Forelimb muscle (tissue), 1 donor: ENCODE measurements around the gene NR1H3. TPM values are rescaled to one million over a fixed set of nuclear protein-coding genes. Genes with fewer than 3 reads are reported as not detected.

Experiments used
- DNase-seq: peaks from one replicate; pipeline ENCODE4 v3.0.0-alpha.2; 2013; ENCODE audit warnings: low read depth
- polyA plus RNA-seq: library from polyadenylated mRNA; unstranded; fragments of 120-200 nt; gene quantifications from one replicate; pipeline ENCODE4 v1.2.1, GENCODE V29; 2013; ENCODE audit not compliant: insufficient read length

The NR1H3 gene
- polyA plus RNA-seq, 1 donor: 16.2 TPM

- no peak for DNase-seq
Observed at GRCh38 chr11:47244448-47245350, 13.1 kb upstream of the NR1H3 start.

- no peak for DNase-seq
Observed at GRCh38 chr11:47245611-47246357, 12.0 kb upstream of the NR1H3 start.

DNA sequence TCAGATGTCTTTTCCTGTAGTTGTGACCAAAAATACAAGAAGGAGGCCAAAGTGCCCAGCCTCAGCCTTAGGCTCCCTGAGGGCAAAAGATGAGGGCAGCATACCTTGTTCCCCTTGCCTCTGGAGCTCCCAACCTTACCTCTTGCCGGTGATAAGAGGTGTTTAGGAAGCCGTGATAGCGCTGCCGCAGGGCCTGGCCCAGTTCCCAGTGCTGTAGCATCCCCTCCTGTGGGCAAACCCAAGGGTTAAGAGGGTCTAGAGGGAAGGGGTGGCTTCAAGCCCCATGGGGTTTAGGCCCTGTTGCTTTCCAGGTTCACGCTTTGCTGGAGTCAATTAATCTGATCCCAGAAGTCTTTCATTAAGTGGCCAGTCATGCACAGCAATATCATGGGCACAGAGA, 10.3 kb upstream of the NR1H3 start:
- DNase-seq: no peak

DNA sequence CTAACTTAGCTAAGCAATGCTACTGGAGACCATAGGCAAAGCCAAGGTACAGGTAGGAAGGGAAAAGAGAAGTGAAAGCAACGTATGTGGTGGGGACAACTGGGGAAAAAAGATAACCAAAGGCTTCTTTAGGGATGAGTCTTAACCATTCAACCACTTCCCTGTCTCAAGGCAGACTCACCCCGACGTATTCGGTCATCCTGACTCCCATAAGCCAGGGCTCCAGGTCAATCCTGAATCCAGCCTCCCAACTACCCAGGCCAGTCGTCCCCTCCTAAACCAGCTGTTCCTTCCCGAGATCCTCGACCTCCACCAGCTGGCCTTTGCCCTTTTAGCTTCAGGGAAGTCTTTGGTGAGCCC, 9.5 kb upstream of the NR1H3 start:
- DNase-seq: no peak

DNA sequence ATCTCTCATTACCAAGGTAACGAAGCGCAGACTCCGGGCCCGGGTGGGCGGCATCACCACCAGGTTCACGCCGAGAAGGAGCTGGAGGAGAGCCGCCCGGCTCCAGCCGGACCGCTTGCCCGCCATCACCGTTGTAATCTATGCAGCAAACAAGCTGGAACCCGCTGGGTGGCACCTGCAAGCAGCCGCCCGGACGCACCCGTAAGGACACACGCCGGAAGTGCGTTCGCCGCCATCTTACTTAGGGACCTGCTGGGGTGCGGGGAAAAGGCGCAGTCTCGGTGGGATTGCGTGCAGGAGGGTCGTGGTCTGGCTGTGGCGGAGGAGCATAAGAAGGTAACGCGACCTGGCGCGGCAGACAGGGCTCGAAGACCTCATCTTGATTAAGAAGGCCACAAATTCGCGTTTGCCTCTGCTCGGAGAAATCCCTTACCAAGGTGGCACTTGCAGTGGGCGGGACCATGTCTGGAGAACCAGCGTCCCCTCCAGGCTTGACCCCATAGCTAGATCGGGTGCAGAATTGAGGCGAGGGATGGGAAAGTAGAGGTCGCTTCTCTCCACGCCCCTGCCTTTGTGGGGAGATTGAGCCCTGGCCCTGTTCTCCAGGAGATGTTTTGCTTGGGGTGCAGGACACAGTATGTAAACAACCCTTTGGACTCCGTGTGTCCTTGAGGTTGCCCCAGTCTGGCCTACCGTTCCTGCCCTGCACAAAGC, 9.0 kb upstream of the NR1H3 start, which contains the start of gene ACP2:
Gene ACP2, minus strand, starts transcription at position 151 of the 714 bp plus-strand sequence. Its CDS starts 25 bp downstream, at position 126.
- DNase-seq: no peak

DNA sequence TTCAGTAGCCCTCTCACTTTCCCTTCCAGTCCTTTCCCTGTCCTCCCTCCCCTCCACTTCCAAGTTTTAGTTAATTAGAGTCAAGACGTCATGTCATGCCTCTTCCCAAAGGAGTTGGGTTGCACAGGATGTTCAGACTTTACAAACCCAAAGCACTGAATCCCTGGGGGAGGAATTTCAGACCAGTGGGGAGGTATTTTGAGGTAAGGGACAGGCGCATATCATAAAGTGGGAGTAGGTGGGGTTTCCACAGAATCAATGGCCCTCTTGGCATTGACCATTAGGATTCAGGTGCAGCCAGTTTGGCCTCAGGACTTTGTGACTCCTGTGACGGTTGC, 8.4 kb upstream of the NR1H3 start:
- DNase-seq: no peak

DNA sequence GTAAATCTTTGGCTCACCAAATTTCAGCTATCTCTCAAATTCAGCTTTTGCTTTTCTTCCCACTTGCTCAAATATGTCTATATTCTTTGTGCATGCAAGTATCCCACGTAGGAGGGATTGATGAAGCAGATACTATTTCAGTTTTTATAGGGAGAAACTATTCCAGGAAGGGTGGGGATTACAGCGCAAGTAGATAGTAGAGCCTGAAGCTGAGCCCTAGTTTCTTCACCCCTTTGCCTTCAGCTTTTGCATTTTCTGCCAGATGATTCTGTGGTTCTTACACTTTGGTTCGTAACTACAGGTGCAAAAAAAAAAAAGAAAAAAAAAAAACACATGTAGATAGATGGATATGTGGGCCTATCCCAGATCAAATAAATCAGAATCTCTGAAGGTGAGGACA, 6.0 kb upstream of the NR1H3 start:
- DNase-seq: no peak

DNA sequence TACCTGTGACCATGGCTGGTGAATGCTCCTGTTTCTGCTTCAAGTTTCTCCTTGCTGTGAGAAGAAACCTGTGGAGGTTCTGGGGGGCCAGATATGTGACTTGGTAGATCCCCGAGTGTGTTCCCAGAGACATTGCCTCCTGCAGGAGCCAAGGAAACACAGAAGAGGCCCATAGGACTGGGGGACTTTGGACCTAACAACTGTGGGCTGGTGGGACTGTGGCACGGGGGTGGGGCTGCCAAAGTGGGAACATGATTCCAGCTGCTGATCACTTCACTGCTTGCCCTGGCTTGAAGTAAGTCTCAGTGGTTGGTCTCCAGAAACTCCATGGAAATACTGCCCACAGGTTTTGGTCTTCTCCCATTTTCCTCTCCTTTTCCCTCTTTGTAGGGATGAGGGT, 4.1 kb upstream of the NR1H3 start:
- no peak for DNase-seq

GRCh38 chr11:47254386-47254785, 3.4 kb upstream of the NR1H3 start:
- no peak for DNase-seq

GRCh38 chr11:47256374-47256773, 1.4 kb upstream of the NR1H3 start:
- no peak for DNase-seq

DNA sequence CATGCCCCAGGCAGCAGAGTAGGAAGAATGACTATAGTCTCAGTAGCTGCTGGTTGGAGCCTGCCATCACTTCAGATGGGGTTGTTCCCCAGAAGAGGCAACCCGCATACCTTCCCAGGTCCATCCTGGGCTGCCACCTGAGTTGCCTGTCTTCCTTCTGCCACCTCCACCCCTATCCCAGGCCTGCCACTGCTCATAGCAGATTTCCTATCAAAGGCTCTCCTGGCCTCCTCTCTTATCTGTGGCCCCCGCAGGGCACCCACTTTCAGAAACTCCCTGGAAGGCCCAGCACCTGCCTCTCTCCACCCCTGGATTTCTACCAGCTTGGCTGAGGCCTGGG, 649 bp upstream of the NR1H3 start:
- no peak for DNase-seq

- no peak for DNase-seq
Observed at GRCh38 chr11:47258317-47258902, 614 bp downstream of the NR1H3 start.

DNA sequence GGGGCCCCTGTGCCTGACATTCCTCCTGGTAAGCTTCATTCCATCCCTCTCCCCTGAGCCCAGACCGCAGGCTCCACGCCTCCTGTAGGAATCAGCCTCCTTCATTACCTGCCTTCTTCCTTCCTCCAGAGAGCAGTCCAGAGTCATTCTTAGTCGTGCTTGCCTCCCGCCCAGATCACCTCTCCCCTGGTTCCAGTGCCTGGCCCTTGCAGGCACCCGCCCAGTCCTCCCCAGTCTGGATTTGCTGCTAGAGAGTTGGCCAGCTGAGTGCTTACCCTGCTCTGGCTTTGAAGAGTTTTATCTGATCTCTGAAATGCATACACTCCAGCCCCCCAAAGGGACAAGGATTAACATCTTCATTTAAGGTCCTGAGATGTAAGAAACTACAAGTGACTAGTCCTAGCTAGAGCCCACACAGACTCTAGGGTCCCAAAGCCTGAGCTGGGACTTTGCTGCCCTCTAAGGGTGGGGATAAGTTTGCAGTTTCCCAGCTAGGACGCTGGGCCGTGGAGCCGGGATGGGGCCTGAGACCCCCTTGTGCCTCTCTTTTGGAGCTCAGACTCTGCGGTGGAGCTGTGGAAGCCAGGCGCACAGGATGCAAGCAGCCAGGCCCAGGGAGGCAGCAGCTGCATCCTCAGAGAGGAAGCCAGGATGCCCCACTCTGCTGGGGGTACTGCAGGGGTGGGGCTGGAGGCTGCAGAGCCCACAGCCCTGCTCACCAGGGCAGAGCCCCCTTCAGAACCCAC, 1.6 kb downstream of the NR1H3 start:
- DNase-seq: no peak

GRCh38 chr11:47260366-47260765, 2.6 kb downstream of the NR1H3 start:
- no peak for DNase-seq

- no peak for DNase-seq
Observed at GRCh38 chr11:47261291-47261800, 3.5 kb downstream of the NR1H3 start.

DNA sequence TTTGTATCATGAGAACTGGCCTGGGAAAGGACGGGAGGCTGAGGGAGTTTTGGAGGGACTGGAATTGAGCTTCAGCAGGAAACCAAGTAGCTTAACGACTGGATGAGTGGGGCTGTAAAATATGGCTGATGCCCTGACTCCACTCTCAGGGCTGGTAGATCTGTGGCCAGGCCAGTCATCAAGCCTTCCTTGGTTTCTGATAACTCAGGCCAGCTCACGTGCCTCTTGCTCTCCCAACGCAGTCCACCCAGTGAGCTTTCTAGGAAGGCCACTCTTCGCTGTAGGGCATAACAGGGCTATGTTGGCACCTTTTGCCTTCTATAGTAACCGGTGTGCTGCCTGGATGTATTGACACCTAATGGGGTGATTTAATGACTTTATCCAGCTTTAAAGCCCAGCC, 6.3 kb downstream of the NR1H3 start:
- no peak for DNase-seq

- no peak for DNase-seq
Observed at GRCh38 chr11:47264521-47264920, 6.7 kb downstream of the NR1H3 start.

DNA sequence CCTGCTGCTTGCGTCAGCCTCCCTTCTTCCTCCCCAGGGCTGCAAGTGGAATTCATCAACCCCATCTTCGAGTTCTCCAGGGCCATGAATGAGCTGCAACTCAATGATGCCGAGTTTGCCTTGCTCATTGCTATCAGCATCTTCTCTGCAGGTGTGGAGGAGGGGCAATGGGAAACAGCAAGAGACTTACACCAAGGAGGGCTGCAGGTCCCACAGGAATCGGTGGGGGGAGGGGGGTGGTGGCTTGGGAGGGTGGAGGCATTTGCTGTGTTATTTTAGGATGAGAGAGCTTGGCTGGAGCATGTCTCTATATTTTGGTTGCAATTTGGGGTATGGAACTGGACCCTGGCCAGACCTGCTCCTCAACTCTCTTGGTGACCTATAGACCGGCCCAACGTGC, 10.1 kb downstream of the NR1H3 start:
- no peak for DNase-seq

DNA sequence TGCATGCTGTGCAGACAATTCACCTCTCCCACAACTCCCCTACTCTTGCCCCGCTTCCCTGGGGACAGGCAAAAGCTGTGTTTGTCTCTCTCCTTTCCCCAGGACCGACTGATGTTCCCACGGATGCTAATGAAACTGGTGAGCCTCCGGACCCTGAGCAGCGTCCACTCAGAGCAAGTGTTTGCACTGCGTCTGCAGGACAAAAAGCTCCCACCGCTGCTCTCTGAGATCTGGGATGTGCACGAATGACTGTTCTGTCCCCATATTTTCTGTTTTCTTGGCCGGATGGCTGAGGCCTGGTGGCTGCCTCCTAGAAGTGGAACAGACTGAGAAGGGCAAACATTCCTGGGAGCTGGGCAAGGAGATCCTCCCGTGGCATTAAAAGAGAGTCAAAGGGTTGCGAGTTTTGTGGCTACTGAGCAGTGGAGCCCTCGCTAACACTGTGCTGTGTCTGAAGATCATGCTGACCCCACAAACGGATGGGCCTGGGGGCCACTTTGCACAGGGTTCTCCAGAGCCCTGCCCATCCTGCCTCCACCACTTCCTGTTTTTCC, 10.7 kb downstream of the NR1H3 start:
- DNase-seq: no peak

- DNase-seq: no peak
Observed at GRCh38 chr11:47269002-47269828, 11.4 kb downstream of the NR1H3 start.
